GM23338 (cell line): Measurements from ENCODE around the gene MYO18B. TPM values are rescaled to one million over a fixed set of nuclear protein-coding genes. Genes with fewer than 3 reads are reported as not detected.

Source experiments
- ATAC-seq: fragments of 200-7000 bp; cut with Tn5 transposase; 3 replicates; pipeline ENCODE4 v1.9.1; 2020
- DNase-seq: peaks from one replicate; pipeline ENCODE4 v3.0.0-alpha.2; 2015; ENCODE audit warnings: low spot score
- H2AFZ ChIP-seq: fragments of 200-600 bp; sonication (generic); 2 replicates; pipeline ENCODE4 v1.8.0; 2016; ENCODE audit warnings: antibody characterized with exemption, mild to moderate bottlenecking, moderate library complexity
- H3F3A ChIP-seq: fragments of 200-600 bp; sonication (generic); replicated peaks from 2 replicates; pipeline ENCODE4 v1.8.0; 2017; ENCODE audit warnings: antibody characterized with exemption, mixed run types, low read depth
- H3K27ac ChIP-seq: fragments of 200-600 bp; sonication (generic); 2 replicates; pipeline ENCODE4 v1.6.1; 2016; ENCODE audit warnings: low read depth
- H3K27me3 ChIP-seq: fragments of 200-600 bp; sonication (generic); 2 replicates; pipeline ENCODE4 v1.8.0; 2016; ENCODE audit warnings: mild to moderate bottlenecking, mixed run types, moderate library complexity; ENCODE audit not compliant: insufficient read depth
- H3K36me3 ChIP-seq: fragments of 200-600 bp; sonication (generic); 2 replicates; pipeline ENCODE4 v1.8.0; 2016; ENCODE audit warnings: mild to moderate bottlenecking; ENCODE audit not compliant: insufficient read depth
- H3K4me1 ChIP-seq: fragments of 200-600 bp; sonication (generic); 2 replicates; pipeline ENCODE4 v1.8.0; 2016; ENCODE audit warnings: mild to moderate bottlenecking, moderate library complexity; ENCODE audit not compliant: insufficient read depth
- H3K4me2 ChIP-seq: fragments of 200-600 bp; sonication (generic); 2 replicates; pipeline ENCODE4 v1.7.1; 2017; ENCODE audit warnings: mixed run types
- H3K4me3 ChIP-seq: fragments of 200-600 bp; sonication (generic); 2 replicates; pipeline ENCODE4 v1.6.1; 2016; ENCODE audit warnings: mixed run types
- H3K79me2 ChIP-seq: fragments of 200-600 bp; sonication (generic); replicated peaks from 2 replicates; pipeline ENCODE4 v1.8.0; 2017; ENCODE audit warnings: mild to moderate bottlenecking; ENCODE audit not compliant: insufficient read depth
- H3K9me2 ChIP-seq: fragments of 200-600 bp; sonication (generic); 2 replicates; pipeline ENCODE4 v1.8.0; 2017; ENCODE audit not compliant: insufficient read depth
- H4K20me1 ChIP-seq: fragments of 200-600 bp; sonication (generic); replicated peaks from 2 replicates; pipeline ENCODE4 v1.8.0; 2017; ENCODE audit warnings: mild to moderate bottlenecking; ENCODE audit not compliant: insufficient read depth
- H3K27ac Mint-ChIP-seq: 2 replicates; pipeline ENCODE4 v1.8.0; 2020; ENCODE audit warnings: inconsistent platforms, mild to moderate bottlenecking, moderate library complexity, mixed read lengths
- H3K27me3 Mint-ChIP-seq: 3 replicates; pipeline ENCODE4 v1.8.0; 2022; ENCODE audit warnings: low read depth, mild to moderate bottlenecking, moderate library complexity, mixed read lengths, inconsistent platforms; ENCODE audit not compliant: insufficient read depth, poor library complexity
- H3K36me3 Mint-ChIP-seq: 3 replicates; pipeline ENCODE4 v1.8.0; 2021; ENCODE audit warnings: low read depth, mild to moderate bottlenecking, inconsistent platforms, moderate library complexity, mixed read lengths
- H3K4me1 Mint-ChIP-seq: 3 replicates; pipeline ENCODE4 v1.8.0; 2020; ENCODE audit warnings: mild to moderate bottlenecking, inconsistent platforms, mixed read lengths
- H3K4me3 Mint-ChIP-seq: 3 replicates; pipeline ENCODE4 v1.8.0; 2021; ENCODE audit warnings: moderate library complexity, mild to moderate bottlenecking, inconsistent platforms, mixed read lengths
- H3K9me3 Mint-ChIP-seq: 3 replicates; pipeline ENCODE4 v1.8.0; 2020; ENCODE audit warnings: moderate library complexity, mild to moderate bottlenecking, inconsistent platforms, mixed read lengths
- CREB1 ChIP-seq: fragments of 250-450 bp; sonication (Bioruptor Pico); IDR thresholded peaks from 2 replicates; pipeline ENCODE4 v1.5.0; 2020; ENCODE audit warnings: low read depth, mild to moderate bottlenecking, moderate library complexity
- EZH2 ChIP-seq: fragments of 200-600 bp; sonication (generic); IDR thresholded peaks from one replicate; pipeline ENCODE4 v1.8.0; 2017; ENCODE audit warnings: antibody characterized with exemption, mild to moderate bottlenecking, low read depth; ENCODE audit not compliant: unreplicated experiment
- EZH2phosphoT487 ChIP-seq: fragments of 200-600 bp; sonication (generic); IDR thresholded peaks from one replicate; pipeline ENCODE4 v1.8.1; 2018; ENCODE audit warnings: antibody characterized with exemption; ENCODE audit not compliant: unreplicated experiment
- JUNB ChIP-seq: IDR thresholded peaks from one replicate; pipeline ENCODE4 v1.6.1; 2016; ENCODE audit warnings: antibody characterized with exemption; ENCODE audit not compliant: unreplicated experiment
- NANOG ChIP-seq: IDR thresholded peaks from 2 replicates; pipeline ENCODE4 v1.6.1; 2016; ENCODE audit warnings: antibody characterized with exemption, borderline replicate concordance
- POLR2AphosphoS5 ChIP-seq: IDR thresholded peaks from 2 replicates; pipeline ENCODE4 v1.6.1; 2016; ENCODE audit warnings: antibody characterized with exemption, low read depth
- STAT1 ChIP-seq: IDR thresholded peaks from one replicate; pipeline ENCODE4 v1.6.1; 2016; ENCODE audit warnings: antibody characterized with exemption; ENCODE audit not compliant: unreplicated experiment
- ZNF114 ChIP-seq: fragments of 250-450 bp; sonication (Bioruptor Pico); IDR thresholded peaks from 2 replicates; pipeline ENCODE4 v1.5.0; 2020; ENCODE audit warnings: mild to moderate bottlenecking, moderate library complexity
- ZNF331 ChIP-seq: fragments of 250-450 bp; sonication (Bioruptor Pico); IDR thresholded peaks from 2 replicates; pipeline ENCODE4 v1.5.0; 2020; ENCODE audit warnings: low read depth, mild to moderate bottlenecking, moderate library complexity
- polyA plus RNA-seq: library from polyadenylated mRNA; unstranded; fragments of >200 nt; fragmentation: Nextera tagmentation; extraction: Ambion mirVana; gene quantifications from 2 replicates; pipeline ENCODE4 v1.2.1, GENCODE V29; 2016
- total RNA-seq: library from RNA; depleted of rRNA; stranded (reverse); fragments of >200 nt; shearing (Covaris generic); gene quantifications from 2 replicates; pipeline ENCODE4 v1.2.3, GENCODE V29; 2014
- TF ChIP-seq, protein P1 (sequence below), 2 experiments: fragments of 200-600 bp in 1 of 2; sonication (generic) in 1 of 2; conservative IDR thresholded peaks; 2 replicates each; pipeline versions ENCODE4 v1.5.1 to v1.6.1; 2016 to 2017; ENCODE audit warnings: antibody characterized with exemption in 2 of 2, low read depth in 2 of 2, mild to moderate bottlenecking in 2 of 2, moderate library complexity in 1 of 2
- TF ChIP-seq, protein P2 (sequence below): IDR thresholded peaks from 2 replicates; pipeline ENCODE4 v1.6.1; 2016; ENCODE audit warnings: antibody characterized with exemption
- TF ChIP-seq, protein P3 (sequence below): fragments of 250-450 bp; sonication (Bioruptor Pico); IDR thresholded peaks from 2 replicates; pipeline ENCODE4 v1.5.0; 2020; ENCODE audit warnings: mild to moderate bottlenecking, moderate library complexity
- TF ChIP-seq, protein P4 (sequence below): IDR thresholded peaks from one replicate; pipeline ENCODE4 v1.6.1; 2018; ENCODE audit warnings: antibody characterized with exemption; ENCODE audit not compliant: unreplicated experiment

Gene MYO18B
- total and polyA plus RNA-seq, 2 experiments from 2014 or later, result 0.36 to 0.45 TPM

DNA sequence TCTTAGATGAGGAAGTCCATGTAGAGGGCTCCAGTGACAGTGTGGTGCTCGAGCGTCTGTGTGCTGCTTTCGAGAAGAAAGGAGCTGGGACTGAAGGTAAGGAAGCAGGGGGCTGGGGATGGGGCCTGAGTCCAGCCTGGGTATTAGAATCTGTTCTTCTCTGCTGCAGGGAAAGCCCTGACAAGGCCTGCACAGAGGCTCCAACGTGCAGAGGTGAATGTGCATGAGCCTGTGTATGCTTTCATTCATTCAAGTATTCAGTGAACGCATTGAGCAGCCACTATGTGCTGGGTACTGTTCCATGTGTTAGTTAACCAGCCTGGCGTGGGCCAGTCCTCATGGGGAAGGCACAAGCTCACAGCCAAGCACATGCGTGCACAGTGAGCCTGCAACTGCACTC, 93.4 kb downstream of the MYO18B start:
- no peaks in the 10 kb centered on the region for H3K36me3 ChIP-seq
- ATAC-seq (no peak), DNase-seq (no peak)
- peaks cover 2% of the 10 kb centered on the region for H3K27me3 Mint-ChIP-seq
- no peaks in the 10 kb centered on the region for H3F3A ChIP-seq
- no peak overlapping the region for H3K4me2 ChIP-seq
- H3K27me3 ChIP-seq, result no peaks in the 10 kb centered on the region
- H3K4me3 ChIP-seq, result no peak overlapping the region
- H3K27ac Mint-ChIP-seq, result no peak overlapping the region
- TF ChIP-seq STAT1 (no peak), NANOG (no peak), EZH2phosphoT487 (no peak), ZNF114 (no peak), CREB1 (CRISPR knock-in tag) (no peak), JUNB (no peak), ZNF331 (CRISPR knock-in tag) (no peak), POLR2AphosphoS5 (no peak), EZH2 (no peak)
- TF ChIP-seq, protein P1, sequence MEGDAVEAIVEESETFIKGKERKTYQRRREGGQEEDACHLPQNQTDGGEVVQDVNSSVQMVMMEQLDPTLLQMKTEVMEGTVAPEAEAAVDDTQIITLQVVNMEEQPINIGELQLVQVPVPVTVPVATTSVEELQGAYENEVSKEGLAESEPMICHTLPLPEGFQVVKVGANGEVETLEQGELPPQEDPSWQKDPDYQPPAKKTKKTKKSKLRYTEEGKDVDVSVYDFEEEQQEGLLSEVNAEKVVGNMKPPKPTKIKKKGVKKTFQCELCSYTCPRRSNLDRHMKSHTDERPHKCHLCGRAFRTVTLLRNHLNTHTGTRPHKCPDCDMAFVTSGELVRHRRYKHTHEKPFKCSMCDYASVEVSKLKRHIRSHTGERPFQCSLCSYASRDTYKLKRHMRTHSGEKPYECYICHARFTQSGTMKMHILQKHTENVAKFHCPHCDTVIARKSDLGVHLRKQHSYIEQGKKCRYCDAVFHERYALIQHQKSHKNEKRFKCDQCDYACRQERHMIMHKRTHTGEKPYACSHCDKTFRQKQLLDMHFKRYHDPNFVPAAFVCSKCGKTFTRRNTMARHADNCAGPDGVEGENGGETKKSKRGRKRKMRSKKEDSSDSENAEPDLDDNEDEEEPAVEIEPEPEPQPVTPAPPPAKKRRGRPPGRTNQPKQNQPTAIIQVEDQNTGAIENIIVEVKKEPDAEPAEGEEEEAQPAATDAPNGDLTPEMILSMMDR (conservative IDR thresholded peaks at IDR 0.05; ENCODE audit: low read depth in 2 of 2), result no peak
- TF ChIP-seq, protein P2, sequence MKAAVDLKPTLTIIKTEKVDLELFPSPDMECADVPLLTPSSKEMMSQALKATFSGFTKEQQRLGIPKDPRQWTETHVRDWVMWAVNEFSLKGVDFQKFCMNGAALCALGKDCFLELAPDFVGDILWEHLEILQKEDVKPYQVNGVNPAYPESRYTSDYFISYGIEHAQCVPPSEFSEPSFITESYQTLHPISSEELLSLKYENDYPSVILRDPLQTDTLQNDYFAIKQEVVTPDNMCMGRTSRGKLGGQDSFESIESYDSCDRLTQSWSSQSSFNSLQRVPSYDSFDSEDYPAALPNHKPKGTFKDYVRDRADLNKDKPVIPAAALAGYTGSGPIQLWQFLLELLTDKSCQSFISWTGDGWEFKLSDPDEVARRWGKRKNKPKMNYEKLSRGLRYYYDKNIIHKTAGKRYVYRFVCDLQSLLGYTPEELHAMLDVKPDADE, result no peak
- TF ChIP-seq, protein P3, sequence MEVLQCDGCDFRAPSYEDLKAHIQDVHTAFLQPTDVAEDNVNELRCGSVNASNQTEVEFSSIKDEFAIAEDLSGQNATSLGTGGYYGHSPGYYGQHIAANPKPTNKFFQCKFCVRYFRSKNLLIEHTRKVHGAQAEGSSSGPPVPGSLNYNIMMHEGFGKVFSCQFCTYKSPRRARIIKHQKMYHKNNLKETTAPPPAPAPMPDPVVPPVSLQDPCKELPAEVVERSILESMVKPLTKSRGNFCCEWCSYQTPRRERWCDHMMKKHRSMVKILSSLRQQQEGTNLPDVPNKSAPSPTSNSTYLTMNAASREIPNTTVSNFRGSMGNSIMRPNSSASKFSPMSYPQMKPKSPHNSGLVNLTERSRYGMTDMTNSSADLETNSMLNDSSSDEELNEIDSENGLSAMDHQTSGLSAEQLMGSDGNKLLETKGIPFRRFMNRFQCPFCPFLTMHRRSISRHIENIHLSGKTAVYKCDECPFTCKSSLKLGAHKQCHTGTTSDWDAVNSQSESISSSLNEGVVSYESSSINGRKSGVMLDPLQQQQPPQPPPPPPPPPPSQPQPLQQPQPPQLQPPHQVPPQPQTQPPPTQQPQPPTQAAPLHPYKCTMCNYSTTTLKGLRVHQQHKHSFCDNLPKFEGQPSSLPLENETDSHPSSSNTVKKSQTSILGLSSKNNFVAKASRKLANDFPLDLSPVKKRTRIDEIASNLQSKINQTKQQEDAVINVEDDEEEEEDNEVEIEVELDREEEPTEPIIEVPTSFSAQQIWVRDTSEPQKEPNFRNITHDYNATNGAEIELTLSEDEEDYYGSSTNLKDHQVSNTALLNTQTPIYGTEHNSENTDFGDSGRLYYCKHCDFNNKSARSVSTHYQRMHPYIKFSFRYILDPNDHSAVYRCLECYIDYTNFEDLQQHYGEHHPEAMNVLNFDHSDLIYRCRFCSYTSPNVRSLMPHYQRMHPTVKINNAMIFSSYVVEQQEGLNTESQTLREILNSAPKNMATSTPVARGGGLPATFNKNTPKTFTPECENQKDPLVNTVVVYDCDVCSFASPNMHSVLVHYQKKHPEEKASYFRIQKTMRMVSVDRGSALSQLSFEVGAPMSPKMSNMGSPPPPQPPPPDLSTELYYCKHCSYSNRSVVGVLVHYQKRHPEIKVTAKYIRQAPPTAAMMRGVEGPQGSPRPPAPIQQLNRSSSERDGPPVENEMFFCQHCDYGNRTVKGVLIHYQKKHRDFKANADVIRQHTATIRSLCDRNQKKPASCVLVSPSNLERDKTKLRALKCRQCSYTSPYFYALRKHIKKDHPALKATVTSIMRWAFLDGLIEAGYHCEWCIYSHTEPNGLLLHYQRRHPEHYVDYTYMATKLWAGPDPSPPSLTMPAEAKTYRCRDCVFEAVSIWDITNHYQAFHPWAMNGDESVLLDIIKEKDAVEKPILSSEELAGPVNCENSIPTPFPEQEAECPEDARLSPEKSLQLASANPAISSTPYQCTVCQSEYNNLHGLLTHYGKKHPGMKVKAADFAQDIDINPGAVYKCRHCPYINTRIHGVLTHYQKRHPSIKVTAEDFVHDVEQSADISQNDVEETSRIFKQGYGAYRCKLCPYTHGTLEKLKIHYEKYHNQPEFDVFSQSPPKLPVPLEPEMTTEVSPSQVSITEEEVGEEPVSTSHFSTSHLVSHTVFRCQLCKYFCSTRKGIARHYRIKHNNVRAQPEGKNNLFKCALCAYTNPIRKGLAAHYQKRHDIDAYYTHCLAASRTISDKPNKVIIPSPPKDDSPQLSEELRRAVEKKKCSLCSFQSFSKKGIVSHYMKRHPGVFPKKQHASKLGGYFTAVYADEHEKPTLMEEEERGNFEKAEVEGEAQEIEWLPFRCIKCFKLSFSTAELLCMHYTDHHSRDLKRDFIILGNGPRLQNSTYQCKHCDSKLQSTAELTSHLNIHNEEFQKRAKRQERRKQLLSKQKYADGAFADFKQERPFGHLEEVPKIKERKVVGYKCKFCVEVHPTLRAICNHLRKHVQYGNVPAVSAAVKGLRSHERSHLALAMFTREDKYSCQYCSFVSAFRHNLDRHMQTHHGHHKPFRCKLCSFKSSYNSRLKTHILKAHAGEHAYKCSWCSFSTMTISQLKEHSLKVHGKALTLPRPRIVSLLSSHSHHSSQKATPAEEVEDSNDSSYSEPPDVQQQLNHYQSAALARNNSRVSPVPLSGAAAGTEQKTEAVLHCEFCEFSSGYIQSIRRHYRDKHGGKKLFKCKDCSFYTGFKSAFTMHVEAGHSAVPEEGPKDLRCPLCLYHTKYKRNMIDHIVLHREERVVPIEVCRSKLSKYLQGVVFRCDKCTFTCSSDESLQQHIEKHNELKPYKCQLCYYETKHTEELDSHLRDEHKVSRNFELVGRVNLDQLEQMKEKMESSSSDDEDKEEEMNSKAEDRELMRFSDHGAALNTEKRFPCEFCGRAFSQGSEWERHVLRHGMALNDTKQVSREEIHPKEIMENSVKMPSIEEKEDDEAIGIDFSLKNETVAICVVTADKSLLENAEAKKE (CRISPR knock-in tag), result no peak
- TF ChIP-seq, protein P4, sequence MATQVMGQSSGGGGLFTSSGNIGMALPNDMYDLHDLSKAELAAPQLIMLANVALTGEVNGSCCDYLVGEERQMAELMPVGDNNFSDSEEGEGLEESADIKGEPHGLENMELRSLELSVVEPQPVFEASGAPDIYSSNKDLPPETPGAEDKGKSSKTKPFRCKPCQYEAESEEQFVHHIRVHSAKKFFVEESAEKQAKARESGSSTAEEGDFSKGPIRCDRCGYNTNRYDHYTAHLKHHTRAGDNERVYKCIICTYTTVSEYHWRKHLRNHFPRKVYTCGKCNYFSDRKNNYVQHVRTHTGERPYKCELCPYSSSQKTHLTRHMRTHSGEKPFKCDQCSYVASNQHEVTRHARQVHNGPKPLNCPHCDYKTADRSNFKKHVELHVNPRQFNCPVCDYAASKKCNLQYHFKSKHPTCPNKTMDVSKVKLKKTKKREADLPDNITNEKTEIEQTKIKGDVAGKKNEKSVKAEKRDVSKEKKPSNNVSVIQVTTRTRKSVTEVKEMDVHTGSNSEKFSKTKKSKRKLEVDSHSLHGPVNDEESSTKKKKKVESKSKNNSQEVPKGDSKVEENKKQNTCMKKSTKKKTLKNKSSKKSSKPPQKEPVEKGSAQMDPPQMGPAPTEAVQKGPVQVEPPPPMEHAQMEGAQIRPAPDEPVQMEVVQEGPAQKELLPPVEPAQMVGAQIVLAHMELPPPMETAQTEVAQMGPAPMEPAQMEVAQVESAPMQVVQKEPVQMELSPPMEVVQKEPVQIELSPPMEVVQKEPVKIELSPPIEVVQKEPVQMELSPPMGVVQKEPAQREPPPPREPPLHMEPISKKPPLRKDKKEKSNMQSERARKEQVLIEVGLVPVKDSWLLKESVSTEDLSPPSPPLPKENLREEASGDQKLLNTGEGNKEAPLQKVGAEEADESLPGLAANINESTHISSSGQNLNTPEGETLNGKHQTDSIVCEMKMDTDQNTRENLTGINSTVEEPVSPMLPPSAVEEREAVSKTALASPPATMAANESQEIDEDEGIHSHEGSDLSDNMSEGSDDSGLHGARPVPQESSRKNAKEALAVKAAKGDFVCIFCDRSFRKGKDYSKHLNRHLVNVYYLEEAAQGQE, result no peak
- no peak overlapping the region for H2AFZ ChIP-seq
- no peaks in the 10 kb centered on the region for H4K20me1 ChIP-seq
- no peaks in the 10 kb centered on the region for H3K79me2 ChIP-seq
- H3K36me3 Mint-ChIP-seq, result no peaks in the 10 kb centered on the region
- no peaks in the 10 kb centered on the region for H3K4me1 ChIP-seq
- H3K27ac ChIP-seq, result no peak overlapping the region
- no peaks in the 10 kb centered on the region for H3K9me2 ChIP-seq
- H3K4me3 Mint-ChIP-seq, result no peak overlapping the region
- H3K9me3 Mint-ChIP-seq, result 0 out of 3 replicates have a peak, but pooled peaks cover 2% of the 10 kb centered on the region
- H3K4me1 Mint-ChIP-seq, result no peaks in the 10 kb centered on the region
